MCF 10A (cell line): ENCODE data around the gene MAML2. TPM values are rescaled to one million over a fixed set of nuclear protein-coding genes. Genes with fewer than 3 reads are reported as not detected.

Source experiments
- BruUV-seq: library from RNA; stranded (reverse); fragments of 400-500 nt; replicated peaks from 2 replicates; lab custom pipeline; 2021; lab: Mats Ljungman, UMichigan
- CTCF ChIA-PET: fragments of 300-600 bp; sonication (Branson Sonifier 250); formaldehyde crosslinking; extraction: SDS; loops from one replicate; lab custom pipeline; 2021; ENCODE audit warnings: antibody characterized with exemption, inconsistent platforms; lab: Yijun Ruan, JAX
- POLR2A ChIA-PET: fragments of 300-600, 350-650 bp; sonication (Branson Sonifier 250); formaldehyde crosslinking; extraction: SDS; loops from one replicate; lab custom pipeline; 2020; ENCODE audit warnings: antibody characterized with exemption, inconsistent platforms; lab: Yijun Ruan, JAX
- DNase-seq: peaks from one replicate; pipeline ENCODE4 v3.0.0-alpha.2; 2018; ENCODE audit not compliant: unreplicated experiment
- H3K27ac Mint-ChIP-seq: one replicate; pipeline ENCODE4 v1.8.0; 2022; ENCODE audit warnings: mild to moderate bottlenecking, low read depth, mixed read lengths; ENCODE audit not compliant: unreplicated experiment
- H3K27me3 Mint-ChIP-seq: one replicate; pipeline ENCODE4 v1.8.0; 2022; ENCODE audit warnings: mixed read lengths; ENCODE audit not compliant: insufficient read depth, unreplicated experiment
- H3K36me3 Mint-ChIP-seq: one replicate; pipeline ENCODE4 v1.8.0; 2022; ENCODE audit warnings: mild to moderate bottlenecking, moderate library complexity, mixed read lengths; ENCODE audit not compliant: insufficient read depth, unreplicated experiment
- H3K4me1 Mint-ChIP-seq: one replicate; pipeline ENCODE4 v1.8.0; 2022; ENCODE audit warnings: mixed read lengths; ENCODE audit not compliant: insufficient read depth, unreplicated experiment
- H3K4me3 Mint-ChIP-seq: one replicate; pipeline ENCODE4 v1.8.0; 2022; ENCODE audit warnings: mild to moderate bottlenecking, moderate library complexity, mixed read lengths; ENCODE audit not compliant: unreplicated experiment
- H3K9me3 Mint-ChIP-seq: one replicate; pipeline ENCODE4 v1.8.0; 2022; ENCODE audit warnings: mixed read lengths; ENCODE audit not compliant: unreplicated experiment
- intact Hi-C: fragments of 100-400 bp; cut with micrococcal nuclease; formaldehyde crosslinking; loops from 2 replicates; pipeline ENCODE4 v1.14.1; 2022
- total RNA-seq: library from RNA; stranded (reverse); gene quantifications from 2 replicates; pipeline ENCODE4 v1.2.3, GENCODE V29; 2022
- TF ChIP-seq, protein P1 (sequence below): fragments of 200-600 bp; IDR thresholded peaks from one replicate; pipeline ENCODE4 v1.8.0; 2022; ENCODE audit warnings: antibody characterized with exemption, mild to moderate bottlenecking; ENCODE audit not compliant: unreplicated experiment

The MAML2 gene
- total RNA-seq, 1 experiment from 2014 or later = 8.6 TPM

DNA sequence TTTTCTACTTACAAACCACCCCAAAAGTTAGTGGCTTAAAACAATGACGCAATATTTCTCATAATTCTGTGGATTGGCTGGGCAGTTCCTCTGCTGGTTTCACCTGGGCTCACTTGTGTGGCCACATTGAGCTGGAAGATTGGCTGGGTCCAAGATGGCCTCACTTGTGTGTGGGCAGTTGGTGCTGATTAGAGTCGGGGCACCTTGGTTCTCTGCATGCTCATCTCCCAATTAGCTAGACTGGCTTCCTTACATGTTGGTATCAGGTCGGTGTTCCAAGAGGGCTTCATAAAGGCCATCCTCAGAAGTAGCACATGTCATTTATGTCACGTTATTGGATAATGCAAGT is 12.5 kb downstream of the MAML2 start:
- intact Hi-C loops = no loop called here
- no peaks in the 10 kb centered on the region for H3K27me3 Mint-ChIP-seq
- BruUV-seq = no TSS peak
- H3K9me3 Mint-ChIP-seq = no peaks in the 10 kb centered on the region
- H3K36me3 Mint-ChIP-seq = peaks cover 6% of the 10 kb centered on the region
- DNase-seq = no peak
- no peak overlapping the region for H3K4me3 Mint-ChIP-seq
- ChIA-PET POLR2A (interaction anchor here (1.2 kb wide), 1 partner anchor 208 kb away, joined by 5 read pairs; no protein-coding TSS in a partner anchor), CTCF (interaction anchor here (0.7 to 1.6 kb wide), 4 partner anchors 10 to 481 kb away, joined by 3 to 5 read pairs (median 4); partner anchors contain the start of gene MAML2)
- H3K27ac Mint-ChIP-seq = peak overlapping the region; percentile 44
- TF ChIP-seq, protein P1, sequence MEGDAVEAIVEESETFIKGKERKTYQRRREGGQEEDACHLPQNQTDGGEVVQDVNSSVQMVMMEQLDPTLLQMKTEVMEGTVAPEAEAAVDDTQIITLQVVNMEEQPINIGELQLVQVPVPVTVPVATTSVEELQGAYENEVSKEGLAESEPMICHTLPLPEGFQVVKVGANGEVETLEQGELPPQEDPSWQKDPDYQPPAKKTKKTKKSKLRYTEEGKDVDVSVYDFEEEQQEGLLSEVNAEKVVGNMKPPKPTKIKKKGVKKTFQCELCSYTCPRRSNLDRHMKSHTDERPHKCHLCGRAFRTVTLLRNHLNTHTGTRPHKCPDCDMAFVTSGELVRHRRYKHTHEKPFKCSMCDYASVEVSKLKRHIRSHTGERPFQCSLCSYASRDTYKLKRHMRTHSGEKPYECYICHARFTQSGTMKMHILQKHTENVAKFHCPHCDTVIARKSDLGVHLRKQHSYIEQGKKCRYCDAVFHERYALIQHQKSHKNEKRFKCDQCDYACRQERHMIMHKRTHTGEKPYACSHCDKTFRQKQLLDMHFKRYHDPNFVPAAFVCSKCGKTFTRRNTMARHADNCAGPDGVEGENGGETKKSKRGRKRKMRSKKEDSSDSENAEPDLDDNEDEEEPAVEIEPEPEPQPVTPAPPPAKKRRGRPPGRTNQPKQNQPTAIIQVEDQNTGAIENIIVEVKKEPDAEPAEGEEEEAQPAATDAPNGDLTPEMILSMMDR = no peak
- H3K4me1 Mint-ChIP-seq = peaks cover 47% of the 10 kb centered on the region

DNA sequence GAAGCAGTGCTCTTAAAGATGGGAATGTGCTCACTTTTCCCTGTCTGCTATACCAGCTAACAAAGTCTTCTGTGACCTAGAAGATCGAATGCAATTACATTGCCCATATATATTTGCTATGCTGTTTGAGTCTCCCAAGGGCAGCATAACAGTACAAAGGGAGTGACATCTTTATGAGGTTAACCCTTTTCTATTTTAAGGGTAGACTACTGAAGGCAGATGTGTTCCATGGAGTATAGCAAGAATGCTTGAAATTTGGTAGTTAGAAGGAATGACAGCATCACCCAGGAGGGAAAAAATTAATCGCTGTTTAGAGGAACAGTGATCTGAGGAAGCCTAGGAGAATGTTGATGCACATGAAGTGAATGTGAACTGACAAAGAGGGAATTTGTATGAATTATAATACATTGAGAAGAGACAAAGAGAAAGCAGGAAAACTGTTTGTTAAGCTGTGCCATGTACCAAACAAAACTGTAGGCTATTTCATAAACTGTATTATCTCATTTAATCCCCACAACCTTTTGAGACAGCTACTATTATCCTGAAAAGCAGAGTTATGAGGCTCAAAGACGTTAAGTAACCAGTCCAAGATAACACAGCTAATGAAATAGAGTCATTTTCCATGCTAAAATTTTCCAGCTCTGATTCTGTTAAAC is 13.0 kb downstream of the MAML2 start:
- peaks cover 51% of the 10 kb centered on the region for H3K4me1 Mint-ChIP-seq
- CTCF ChIA-PET = interaction anchor here (0.7 to 1.3 kb wide), 3 partner anchors 11 to 275 kb away, joined by 3 to 4 read pairs (median 3); partner anchors contain the start of gene MAML2
- intact Hi-C loops = no loop called here
- H3K9me3 Mint-ChIP-seq = no peaks in the 10 kb centered on the region
- DNase-seq = no peak
- H3K36me3 Mint-ChIP-seq = peaks cover 4% of the 10 kb centered on the region
- TF ChIP-seq, protein P1 = no peak
- no peak overlapping the region for H3K4me3 Mint-ChIP-seq
- POLR2A ChIA-PET = no interaction called here
- peak overlapping the region; percentile 44 for H3K27ac Mint-ChIP-seq
- H3K27me3 Mint-ChIP-seq = no peaks in the 10 kb centered on the region
- BruUV-seq = no TSS peak

DNA sequence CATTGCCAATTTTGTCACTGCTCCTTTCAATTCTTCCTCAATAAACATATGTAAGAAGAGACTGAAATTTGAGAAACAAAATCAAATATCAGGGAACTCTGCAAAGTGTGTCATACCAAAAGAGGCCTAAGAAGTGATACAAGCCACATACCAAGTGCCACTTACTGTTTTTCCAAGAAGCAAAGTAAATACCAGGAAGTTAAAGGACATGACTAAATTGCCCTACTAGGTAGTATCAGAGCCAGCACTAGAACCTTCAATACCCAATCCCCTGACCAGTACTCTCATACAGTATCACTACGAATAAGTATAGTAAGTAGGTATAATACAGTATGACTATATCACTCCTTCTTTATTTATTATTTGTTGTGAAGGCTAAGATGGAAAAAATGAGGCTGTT is 13.6 kb downstream of the MAML2 start:
- no peaks in the 10 kb centered on the region for H3K9me3 Mint-ChIP-seq
- TF ChIP-seq, protein P1 = no peak
- CTCF ChIA-PET = no interaction called here
- no peak for DNase-seq
- intact Hi-C loops = no loop called here
- POLR2A ChIA-PET = interaction anchor here (1.1 kb wide), 1 partner anchor 22 kb away, joined by 4 read pairs; no protein-coding TSS in a partner anchor
- no peaks in the 10 kb centered on the region for H3K27me3 Mint-ChIP-seq
- no peak overlapping the region for H3K4me3 Mint-ChIP-seq
- peaks cover 57% of the 10 kb centered on the region for H3K4me1 Mint-ChIP-seq
- BruUV-seq = no TSS peak
- H3K36me3 Mint-ChIP-seq = no peaks in the 10 kb centered on the region
- H3K27ac Mint-ChIP-seq = peak overlapping the region; percentile 44

DNA sequence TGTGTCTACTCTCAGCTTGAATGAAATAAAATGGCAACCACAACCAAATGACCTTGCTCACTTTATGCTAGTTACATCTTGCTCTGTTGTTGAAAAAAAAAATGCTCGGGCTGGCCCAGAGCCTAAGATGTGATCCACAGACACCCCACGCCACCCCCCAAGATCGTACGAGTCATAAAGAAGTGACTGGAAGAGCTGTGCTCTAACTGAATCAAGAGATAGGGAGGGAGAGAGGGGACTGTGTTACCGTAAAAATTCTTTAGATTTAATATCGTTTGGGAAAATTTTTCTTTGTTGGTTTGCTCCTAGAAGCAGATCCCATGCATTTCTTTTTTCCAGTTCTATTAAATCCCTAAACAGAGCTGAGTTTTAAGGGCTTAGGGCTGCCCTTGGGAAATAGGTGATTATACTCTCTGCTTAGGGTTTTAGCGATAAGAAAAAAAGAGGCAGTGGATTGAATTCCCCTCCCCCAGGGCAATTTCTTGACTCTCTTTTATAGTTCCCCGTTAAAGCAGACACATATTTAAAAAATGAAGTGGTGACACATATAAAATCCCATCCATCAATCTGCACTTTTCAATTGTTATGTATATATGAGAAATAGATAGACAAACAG is 14.5 kb downstream of the MAML2 start:
- Mint-ChIP-seq H3K9me3 (no peaks in the 10 kb centered on the region), H3K4me1 (peaks cover 58% of the 10 kb centered on the region), H3K27ac (peak overlapping the region; percentile 44), H3K36me3 (no peaks in the 10 kb centered on the region), H3K27me3 (no peaks in the 10 kb centered on the region), H3K4me3 (no peak overlapping the region)
- DNase-seq = no peak
- ChIA-PET CTCF (interaction anchor here (0.6 to 1.4 kb wide), 3 partner anchors 10 to 65 kb away, joined by 3 to 4 read pairs (median 3); no protein-coding TSS in a partner anchor), POLR2A (interaction anchor here (1.1 to 1.2 kb wide), 2 partner anchors 15 to 21 kb away, joined by 3 to 4 read pairs; partner anchors contain the start of gene MAML2)
- intact Hi-C loops = no loop called here
- no TSS peak for BruUV-seq
- TF ChIP-seq, protein P1 = no peak
